Keratinocyte (primary cell): ENCODE data around the gene EIF4E2. TPM values are rescaled to one million over a fixed set of nuclear protein-coding genes. Genes with fewer than 3 reads are reported as not detected.

ENCODE experiments used
- DNase-seq: peaks from one replicate; pipeline ENCODE4 v3.0.0-alpha.2; 2011; ENCODE audit warnings: low read depth, missing footprints, low spot score
- FAIRE-seq: peaks from 2 replicates; lab custom pipeline; 2011; peaks lifted over from hg19 to GRCh38; lab: Jason Lieb, UNC
- H2AFZ ChIP-seq: 2 replicates; pipeline ENCODE4 v1.6.0; 2012; ENCODE audit warnings: low read length, control low read depth, inconsistent platforms; ENCODE audit not compliant: control insufficient read depth
- H3K27ac ChIP-seq: 2 replicates; pipeline ENCODE4 v1.5.1; 2011; ENCODE audit warnings: low read length; ENCODE audit not compliant: control insufficient read depth, insufficient read depth
- H3K27me3 ChIP-seq: 3 replicates; pipeline ENCODE4 v1.6.0; 2011; ENCODE audit warnings: low read length; ENCODE audit not compliant: control insufficient read depth, insufficient read depth; ENCODE audit errors: extremely low read depth
- H3K36me3 ChIP-seq, 2 experiments: 2 replicates in 1 of 2; 3 replicates in 1 of 2; pipeline ENCODE4 v1.5.1; 2011; ENCODE audit warnings: low read length in 2 of 2, mild to moderate bottlenecking in 1 of 2; ENCODE audit not compliant: control insufficient read depth in 2 of 2, insufficient read depth in 2 of 2; ENCODE audit errors: extremely low read depth in 1 of 2
- H3K4me1 ChIP-seq: 3 replicates; pipeline ENCODE4 v1.5.1; 2011; ENCODE audit warnings: low read length; ENCODE audit not compliant: control insufficient read depth, insufficient read depth; ENCODE audit errors: extremely low read depth
- H3K4me2 ChIP-seq: 3 replicates; pipeline ENCODE4 v1.6.0; 2011; ENCODE audit warnings: low read depth, low read length; ENCODE audit not compliant: control insufficient read depth, insufficient read depth; ENCODE audit errors: extremely low read depth
- H3K4me3 ChIP-seq, 3 experiments: fragments of 200-600 bp in 1 of 3; sonication (generic) in 1 of 3; 2 replicates in 2 of 3; 3 replicates in 1 of 3; pipeline ENCODE4 v1.5.1; 2011 to 2016; ENCODE audit warnings: low read length in 3 of 3, mild to moderate bottlenecking in 3 of 3, control low read depth in 2 of 3, inconsistent platforms in 1 of 3, low read depth in 1 of 3, mixed read lengths in 1 of 3, mixed run types in 1 of 3, moderate library complexity in 1 of 3; ENCODE audit not compliant: control insufficient read depth in 2 of 3, insufficient read depth in 2 of 3; ENCODE audit errors: extremely low read depth in 1 of 3
- H3K79me2 ChIP-seq: 2 replicates; pipeline ENCODE4 v1.6.0; 2012; ENCODE audit warnings: low read length; ENCODE audit not compliant: control insufficient read depth, insufficient read depth
- H3K9ac ChIP-seq: 3 replicates; pipeline ENCODE4 v1.6.0; 2011; ENCODE audit warnings: low read length; ENCODE audit not compliant: control insufficient read depth, insufficient read depth; ENCODE audit errors: extremely low read depth
- H3K9me1 ChIP-seq: 3 replicates; pipeline ENCODE4 v1.6.0; 2011; ENCODE audit warnings: low read length; ENCODE audit not compliant: control insufficient read depth, insufficient read depth; ENCODE audit errors: extremely low read depth
- H3K9me3 ChIP-seq: 2 replicates; pipeline ENCODE4 v1.5.1; 2012; ENCODE audit warnings: low read depth, low read length; ENCODE audit not compliant: control insufficient read depth
- H4K20me1 ChIP-seq: 3 replicates; pipeline ENCODE4 v1.6.0; 2011; ENCODE audit warnings: low read length; ENCODE audit not compliant: control insufficient read depth, insufficient read depth; ENCODE audit errors: extremely low read depth
- EZH2 ChIP-seq: IDR thresholded peaks from one replicate; pipeline ENCODE4 v1.6.1; 2012; ENCODE audit warnings: inconsistent platforms, mild to moderate bottlenecking, low read length, moderate library complexity
- dilution Hi-C: fragments of 300-500 bp; cut with MboI; formaldehyde crosslinking; loops from one replicate; pipeline ENCODE4 v1.7.0; 2020; ENCODE audit warnings: low sequenced_read_pairs; ENCODE audit not compliant: extremely low pct_ligation_motif_present
- polyA plus RNA-seq, 5 experiments: library from polyadenylated mRNA; depleted of rRNA in 3 of 5; stranded (reverse) in 3 of 5; stranded (forward) in 1 of 5; unstranded in 1 of 5; fragments of >200 nt; gene quantifications; 1 replicate in 1 of 5; 2 replicates in 3 of 5; 3 replicates in 1 of 5; pipeline versions ENCODE4 v1.2.1 to v1.2.3, GENCODE V29; 2011 to 2012; ENCODE audit warnings: missing spikeins in 2 of 5, low read depth in 1 of 5, low replicate concordance in 1 of 5
- TF ChIP-seq, protein P1 (sequence below), 3 experiments: IDR thresholded peaks in 1 of 3; conservative IDR thresholded peaks in 1 of 3; optimal IDR thresholded peaks in 1 of 3; 2 replicates in 2 of 3; 3 replicates in 1 of 3; pipeline versions ENCODE3 to v1.5.1; 2011; ENCODE audit warnings: low read length in 3 of 3, mild to moderate bottlenecking in 3 of 3, moderate library complexity in 2 of 3, control low read depth in 1 of 3, inconsistent platforms in 1 of 3; ENCODE audit not compliant: insufficient read depth in 2 of 3; ENCODE audit errors: extremely low read depth in 1 of 3

EIF4E2 gene
- polyA plus RNA-seq, 1 donor (not counting 4 experiments of a cell fraction or from before 2014, with no cell fraction given) = 79.2 TPM

- H3K79me2 ChIP-seq = no peaks in the 10 kb centered on the region
- no peak overlapping the region for H3K4me2 ChIP-seq
- H3K4me1 ChIP-seq = peaks cover 3% of the 10 kb centered on the region
- no peak overlapping the region for H3K27ac ChIP-seq
- no peaks in the 10 kb centered on the region for H3K27me3 ChIP-seq
- dilution Hi-C loops = no loop called here
- TF ChIP-seq, protein P1, sequence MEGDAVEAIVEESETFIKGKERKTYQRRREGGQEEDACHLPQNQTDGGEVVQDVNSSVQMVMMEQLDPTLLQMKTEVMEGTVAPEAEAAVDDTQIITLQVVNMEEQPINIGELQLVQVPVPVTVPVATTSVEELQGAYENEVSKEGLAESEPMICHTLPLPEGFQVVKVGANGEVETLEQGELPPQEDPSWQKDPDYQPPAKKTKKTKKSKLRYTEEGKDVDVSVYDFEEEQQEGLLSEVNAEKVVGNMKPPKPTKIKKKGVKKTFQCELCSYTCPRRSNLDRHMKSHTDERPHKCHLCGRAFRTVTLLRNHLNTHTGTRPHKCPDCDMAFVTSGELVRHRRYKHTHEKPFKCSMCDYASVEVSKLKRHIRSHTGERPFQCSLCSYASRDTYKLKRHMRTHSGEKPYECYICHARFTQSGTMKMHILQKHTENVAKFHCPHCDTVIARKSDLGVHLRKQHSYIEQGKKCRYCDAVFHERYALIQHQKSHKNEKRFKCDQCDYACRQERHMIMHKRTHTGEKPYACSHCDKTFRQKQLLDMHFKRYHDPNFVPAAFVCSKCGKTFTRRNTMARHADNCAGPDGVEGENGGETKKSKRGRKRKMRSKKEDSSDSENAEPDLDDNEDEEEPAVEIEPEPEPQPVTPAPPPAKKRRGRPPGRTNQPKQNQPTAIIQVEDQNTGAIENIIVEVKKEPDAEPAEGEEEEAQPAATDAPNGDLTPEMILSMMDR (optimal IDR thresholded peaks at IDR 0.05 in 1 of 3, IDR thresholded peaks at IDR 0.05 in 1 of 3, conservative IDR thresholded peaks at IDR 0.05 in 1 of 3; ENCODE audit: extremely low read depth in 1 of 3, insufficient read depth in 2 of 3, low read length in 3 of 3) = no peak
- TF ChIP-seq EZH2 = no peak
- FAIRE-seq = no peak
- H3K9me1 ChIP-seq = no peaks in the 10 kb centered on the region
- H4K20me1 ChIP-seq = no peaks in the 10 kb centered on the region
- no peak for DNase-seq
- H3K9me3 ChIP-seq = no peaks in the 10 kb centered on the region
- H3K36me3 ChIP-seq = no peaks in the 10 kb centered on the region
- no peak overlapping the region for H3K4me3 ChIP-seq
- H2AFZ ChIP-seq = no peak overlapping the region
- no peak overlapping the region for H3K9ac ChIP-seq
These were observed 47.8 kb downstream of the EIF4E2 start for GRCh38 chr2:232598293-232598692.

GRCh38 chr2:232600053-232600773 is 49.7 kb downstream of the EIF4E2 start:
- no peak overlapping the region for H3K4me2 ChIP-seq
- no peak for FAIRE-seq
- no peak overlapping the region for H3K27ac ChIP-seq
- no peak overlapping the region for H3K4me3 ChIP-seq
- TF ChIP-seq, protein P1 (optimal IDR thresholded peaks at IDR 0.05 in 1 of 3, IDR thresholded peaks at IDR 0.05 in 1 of 3, conservative IDR thresholded peaks at IDR 0.05 in 1 of 3; ENCODE audit: extremely low read depth in 1 of 3, insufficient read depth in 2 of 3, low read length in 3 of 3) = no peak
- TF ChIP-seq EZH2 = no peak
- H3K36me3 ChIP-seq = no peaks in the 10 kb centered on the region
- H3K27me3 ChIP-seq = peaks cover 8% of the 10 kb centered on the region
- H3K79me2 ChIP-seq = no peaks in the 10 kb centered on the region
- H3K9me1 ChIP-seq = no peaks in the 10 kb centered on the region
- no peak overlapping the region for H2AFZ ChIP-seq
- no peaks in the 10 kb centered on the region for H3K4me1 ChIP-seq
- no peak overlapping the region for H3K9ac ChIP-seq
- no peak for DNase-seq
- H4K20me1 ChIP-seq = no peaks in the 10 kb centered on the region
- no peaks in the 10 kb centered on the region for H3K9me3 ChIP-seq
- dilution Hi-C loops = no loop called here
